ENCODE measurements around the gene IFT25. TPM values are rescaled to one million over a fixed set of nuclear protein-coding genes. Genes with fewer than 3 reads are reported as not detected.
A peak's percentile ranks its signal among the peaks of the same experiment; 100 is the strongest.

Gene IFT25
- polyA plus RNA-seq, 2 donors, result 18.9 to 23.7 TPM

DNA sequence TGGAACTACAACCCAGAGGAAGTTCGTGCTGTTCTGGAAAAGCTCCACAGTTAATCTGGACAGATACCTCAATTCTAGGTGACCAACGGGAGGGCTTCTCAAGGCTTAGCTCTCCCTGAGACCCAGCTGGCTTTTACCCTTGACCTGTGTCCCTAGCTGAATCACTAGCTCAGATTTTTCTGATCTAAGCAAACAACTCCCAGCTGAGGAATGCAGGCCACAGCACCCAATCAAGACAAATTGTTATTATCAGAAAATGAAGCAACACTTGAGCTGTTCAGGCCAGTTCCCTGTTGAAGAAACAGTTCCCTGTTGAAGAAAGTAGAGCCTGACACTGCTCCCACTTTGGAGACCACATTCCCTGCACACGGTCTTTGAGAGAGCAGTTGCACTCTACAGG is 35.6 kb downstream of the IFT25 start:
- Histone ChIP-seq H3K4me3 (ENCODE audit: low read depth in 1 of 2, low read length in 2 of 2) (no peak overlapping the region), H3K27ac (ENCODE audit: low read depth in 2 of 2, low read length in 1 of 2) (no peak overlapping the region), H3K36me3 (ENCODE audit: control insufficient read depth in 2 of 2, insufficient read depth in 2 of 2, low read length in 1 of 2) (peaks cover 2 to 3% of the 10 kb centered on the region in 2 donors), H3K27me3 (ENCODE audit: control insufficient read depth in 1 of 2, insufficient read depth in 2 of 2, low read length in 2 of 2) (no peaks in the 10 kb centered on the region), H3K4me1 (ENCODE audit: control insufficient read depth in 2 of 2, insufficient read depth in 2 of 2, low read length in 1 of 2) (no peaks in the 10 kb centered on the region), H3K9me3 (ENCODE audit: control insufficient read depth in 2 of 2, insufficient read depth in 1 of 2, low read depth in 1 of 2, low read length in 1 of 2) (no peaks in the 10 kb centered on the region)
- WGBS, 2 donors, result 76 to 87% methylated on average over 3 of the region's 3 CpGs

- Histone ChIP-seq H3K27ac (ENCODE audit: low read depth in 2 of 2, low read length in 1 of 2) (no peak overlapping the region), H3K4me1 (ENCODE audit: control insufficient read depth in 2 of 2, insufficient read depth in 2 of 2, low read length in 1 of 2) (no peaks in the 10 kb centered on the region), H3K27me3 (ENCODE audit: control insufficient read depth in 1 of 2, insufficient read depth in 2 of 2, low read length in 2 of 2) (no peaks in the 10 kb centered on the region), H3K4me3 (ENCODE audit: low read depth in 1 of 2, low read length in 2 of 2) (no peak overlapping the region), H3K36me3 (ENCODE audit: control insufficient read depth in 2 of 2, insufficient read depth in 2 of 2, low read length in 1 of 2) (peaks cover 2 to 3% of the 10 kb centered on the region in 2 donors), H3K9me3 (ENCODE audit: control insufficient read depth in 2 of 2, insufficient read depth in 1 of 2, low read depth in 1 of 2, low read length in 1 of 2) (no peaks in the 10 kb centered on the region)
- WGBS, 2 donors, result 90 to 92% methylated on average over 4 of the region's 4 CpGs
Measured at GRCh38 chr1:53906121-53906520, 39.4 kb downstream of the IFT25 start.

- Histone ChIP-seq H3K27me3 (ENCODE audit: control insufficient read depth in 1 of 2, insufficient read depth in 2 of 2, low read length in 2 of 2) (no peaks in the 10 kb centered on the region), H3K9me3 (ENCODE audit: control insufficient read depth in 2 of 2, insufficient read depth in 1 of 2, low read depth in 1 of 2, low read length in 1 of 2) (no peaks in the 10 kb centered on the region), H3K27ac (ENCODE audit: low read depth in 2 of 2, low read length in 1 of 2) (no peak overlapping the region), H3K4me1 (ENCODE audit: control insufficient read depth in 2 of 2, insufficient read depth in 2 of 2, low read length in 1 of 2) (no peaks in the 10 kb centered on the region), H3K4me3 (ENCODE audit: low read depth in 1 of 2, low read length in 2 of 2) (no peak overlapping the region), H3K36me3 (ENCODE audit: control insufficient read depth in 2 of 2, insufficient read depth in 2 of 2, low read length in 1 of 2) (peaks cover 2 to 3% of the 10 kb centered on the region in 2 donors)
- 95 to 96% methylated on average over 8 of the region's 8 CpGs for WGBS, 2 donors
Measured at GRCh38 chr1:53905509-53905908, 40.0 kb downstream of the IFT25 start.

DNA sequence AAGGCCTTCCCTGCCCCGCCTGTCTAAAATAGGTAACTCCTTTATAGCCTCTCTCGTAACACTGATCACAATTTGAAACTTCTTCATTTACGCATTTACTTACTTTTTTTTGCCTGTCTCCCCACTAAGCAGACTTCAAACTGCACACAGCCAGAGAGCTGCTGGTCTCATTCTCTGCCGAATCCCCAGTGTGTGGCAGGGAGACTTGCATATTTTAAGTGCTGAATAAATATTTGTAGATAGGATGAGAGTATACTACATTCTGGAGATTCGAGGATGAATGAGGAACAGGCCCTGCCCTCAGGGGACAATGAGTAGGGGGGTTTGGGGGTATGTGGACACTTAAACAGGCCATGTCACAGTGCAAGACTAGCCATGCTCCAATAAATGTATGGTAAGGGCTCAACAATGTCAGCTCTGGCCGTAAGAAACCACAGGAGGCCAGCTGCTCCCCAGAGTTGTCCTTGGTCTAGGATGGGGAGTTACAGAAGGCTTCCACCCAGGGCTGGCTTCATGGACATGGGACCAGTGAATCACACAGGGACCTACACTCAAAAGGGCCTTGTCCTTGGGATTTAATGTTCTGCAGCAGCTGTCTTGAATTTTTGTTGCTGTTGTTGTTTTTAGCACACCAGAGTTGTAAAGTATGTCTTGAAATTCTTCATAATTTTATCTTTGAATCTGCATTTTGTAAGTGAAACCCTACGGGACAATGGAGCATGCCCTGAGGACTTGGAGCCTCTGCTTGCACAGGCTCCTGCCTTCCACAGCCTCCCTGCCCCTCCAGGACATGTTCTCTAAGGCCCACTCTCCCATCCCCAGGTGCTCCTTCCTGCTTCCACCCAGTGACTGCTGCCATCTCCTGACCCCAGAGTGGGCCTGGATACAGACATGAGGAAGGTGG is 43.0 kb downstream of the IFT25 start:
- 69 to 75% methylated on average over 7 of the region's 7 CpGs for WGBS, 2 donors
- Histone ChIP-seq H3K4me1 (ENCODE audit: control insufficient read depth in 2 of 2, insufficient read depth in 2 of 2, low read length in 1 of 2) (no peaks in the 10 kb centered on the region), H3K9me3 (ENCODE audit: control insufficient read depth in 2 of 2, insufficient read depth in 1 of 2, low read depth in 1 of 2, low read length in 1 of 2) (no peaks in the 10 kb centered on the region), H3K4me3 (ENCODE audit: low read depth in 1 of 2, low read length in 2 of 2) (no peak overlapping the region), H3K36me3 (ENCODE audit: control insufficient read depth in 2 of 2, insufficient read depth in 2 of 2, low read length in 1 of 2) (peaks cover 2 to 3% of the 10 kb centered on the region in 2 donors), H3K27me3 (ENCODE audit: control insufficient read depth in 1 of 2, insufficient read depth in 2 of 2, low read length in 2 of 2) (no peaks in the 10 kb centered on the region), H3K27ac (ENCODE audit: low read depth in 2 of 2, low read length in 1 of 2) (no peak overlapping the region)

DNA sequence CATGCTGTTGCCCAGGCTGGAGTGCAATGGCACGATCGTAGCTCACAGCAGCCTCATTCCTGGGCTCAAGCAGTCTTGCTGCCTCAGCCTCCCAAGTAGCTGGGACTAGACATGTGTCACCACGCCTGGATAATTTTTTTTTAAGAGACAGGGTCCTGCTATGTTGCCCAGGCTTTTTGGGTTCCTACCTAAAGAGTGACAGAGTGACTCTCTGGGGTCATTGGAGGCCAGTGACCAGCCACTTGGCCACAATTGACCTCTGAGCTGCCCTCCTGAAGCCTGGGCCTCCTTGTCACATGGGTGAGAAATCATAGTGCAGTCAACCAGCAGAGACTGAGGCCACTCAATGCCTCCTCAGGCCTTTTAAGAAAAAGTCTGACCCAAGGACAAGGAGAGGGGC is 45.8 kb downstream of the IFT25 start:
- H3K27ac ChIP-seq (ENCODE audit: low read depth in 2 of 2, low read length in 1 of 2), result no peak overlapping the region
- H3K4me3 ChIP-seq (ENCODE audit: low read depth in 1 of 2, low read length in 2 of 2), result no peak overlapping the region
- H3K4me1 ChIP-seq (ENCODE audit: control insufficient read depth in 2 of 2, insufficient read depth in 2 of 2, low read length in 1 of 2), result peaks cover 0 to 4% of the 10 kb centered on the region in 2 donors
- WGBS, 2 donors, result 85 to 93% methylated on average over 3 of the region's 3 CpGs
- no peaks in the 10 kb centered on the region for H3K27me3 ChIP-seq (ENCODE audit: control insufficient read depth in 1 of 2, insufficient read depth in 2 of 2, low read length in 2 of 2)
- no peaks in the 10 kb centered on the region for H3K9me3 ChIP-seq (ENCODE audit: control insufficient read depth in 2 of 2, insufficient read depth in 1 of 2, low read depth in 1 of 2, low read length in 1 of 2)
- H3K36me3 ChIP-seq (ENCODE audit: control insufficient read depth in 2 of 2, insufficient read depth in 2 of 2, low read length in 1 of 2), result no peaks in the 10 kb centered on the region

- H3K4me3 ChIP-seq (ENCODE audit: low read depth in 1 of 2, low read length in 2 of 2), result no peak overlapping the region
- 8 to 9% methylated on average over 2 of the region's 2 CpGs for WGBS, 2 donors
- no peak overlapping the region for H3K27ac ChIP-seq (ENCODE audit: low read depth in 2 of 2, low read length in 1 of 2)
- no peaks in the 10 kb centered on the region for H3K36me3 ChIP-seq (ENCODE audit: control insufficient read depth in 2 of 2, insufficient read depth in 2 of 2, low read length in 1 of 2)
- peaks cover 0 to 4% of the 10 kb centered on the region in 2 donors for H3K4me1 ChIP-seq (ENCODE audit: control insufficient read depth in 2 of 2, insufficient read depth in 2 of 2, low read length in 1 of 2)
- H3K27me3 ChIP-seq (ENCODE audit: control insufficient read depth in 1 of 2, insufficient read depth in 2 of 2, low read length in 2 of 2), result no peaks in the 10 kb centered on the region
- no peaks in the 10 kb centered on the region for H3K9me3 ChIP-seq (ENCODE audit: control insufficient read depth in 2 of 2, insufficient read depth in 1 of 2, low read depth in 1 of 2, low read length in 1 of 2)
Measured at GRCh38 chr1:53899206-53899628, 46.3 kb downstream of the IFT25 start.

- Histone ChIP-seq H3K36me3 (ENCODE audit: control insufficient read depth in 2 of 2, insufficient read depth in 2 of 2, low read length in 1 of 2) (no peaks in the 10 kb centered on the region), H3K4me1 (ENCODE audit: control insufficient read depth in 2 of 2, insufficient read depth in 2 of 2, low read length in 1 of 2) (peaks cover 0 to 4% of the 10 kb centered on the region in 2 donors), H3K27me3 (ENCODE audit: control insufficient read depth in 1 of 2, insufficient read depth in 2 of 2, low read length in 2 of 2) (no peaks in the 10 kb centered on the region), H3K9me3 (ENCODE audit: control insufficient read depth in 2 of 2, insufficient read depth in 1 of 2, low read depth in 1 of 2, low read length in 1 of 2) (no peaks in the 10 kb centered on the region), H3K4me3 (ENCODE audit: low read depth in 1 of 2, low read length in 2 of 2) (no peak overlapping the region), H3K27ac (ENCODE audit: low read depth in 2 of 2, low read length in 1 of 2) (peak overlapping the region in 1 of 2 donors; percentile 32)
- 43 to 69% methylated on average over 2 of the region's 2 CpGs for WGBS, 2 donors
Measured at GRCh38 chr1:53896635-53897229, 48.8 kb downstream of the IFT25 start.

GRCh38 chr1:53895421-53895820 is 50.1 kb downstream of the IFT25 start:
- H3K36me3 ChIP-seq (ENCODE audit: control insufficient read depth in 2 of 2, insufficient read depth in 2 of 2, low read length in 1 of 2), result no peaks in the 10 kb centered on the region
- WGBS, 2 donors, result 48 to 68% methylated on average over 6 of the region's 6 CpGs
- H3K27ac ChIP-seq (ENCODE audit: low read depth in 2 of 2, low read length in 1 of 2), result peak overlapping the region in 1 of 2 donors; percentile 67
- no peak overlapping the region for H3K4me3 ChIP-seq (ENCODE audit: low read depth in 1 of 2, low read length in 2 of 2)
- no peaks in the 10 kb centered on the region for H3K9me3 ChIP-seq (ENCODE audit: control insufficient read depth in 2 of 2, insufficient read depth in 1 of 2, low read depth in 1 of 2, low read length in 1 of 2)
- H3K27me3 ChIP-seq (ENCODE audit: control insufficient read depth in 1 of 2, insufficient read depth in 2 of 2, low read length in 2 of 2), result no peaks in the 10 kb centered on the region
- peaks cover 0 to 4% of the 10 kb centered on the region in 2 donors for H3K4me1 ChIP-seq (ENCODE audit: control insufficient read depth in 2 of 2, insufficient read depth in 2 of 2, low read length in 1 of 2)

DNA sequence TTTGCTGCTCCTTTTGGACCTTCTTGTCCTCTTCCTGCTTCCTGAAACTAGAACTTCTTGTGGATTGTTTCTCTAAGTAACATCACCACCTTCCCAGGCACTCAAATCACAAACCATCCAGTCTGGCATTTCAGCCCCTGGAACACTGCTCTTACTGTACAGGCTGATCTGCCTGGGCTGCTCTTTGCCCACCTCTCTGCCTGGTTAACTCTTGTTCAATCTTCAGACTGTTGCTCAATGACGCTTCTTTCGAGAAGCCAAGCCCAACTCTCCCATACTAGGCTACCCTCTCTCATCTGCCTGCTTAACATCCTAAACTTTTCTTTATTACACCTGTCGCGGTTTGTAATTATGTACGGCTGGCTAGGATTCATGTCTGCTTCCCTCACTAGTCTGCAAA is 50.9 kb downstream of the IFT25 start:
- Histone ChIP-seq H3K27ac (ENCODE audit: low read depth in 2 of 2, low read length in 1 of 2) (no peak overlapping the region), H3K36me3 (ENCODE audit: control insufficient read depth in 2 of 2, insufficient read depth in 2 of 2, low read length in 1 of 2) (no peaks in the 10 kb centered on the region), H3K4me3 (ENCODE audit: low read depth in 1 of 2, low read length in 2 of 2) (no peak overlapping the region), H3K4me1 (ENCODE audit: control insufficient read depth in 2 of 2, insufficient read depth in 2 of 2, low read length in 1 of 2) (peaks cover 0 to 6% of the 10 kb centered on the region in 2 donors), H3K27me3 (ENCODE audit: control insufficient read depth in 1 of 2, insufficient read depth in 2 of 2, low read length in 2 of 2) (no peaks in the 10 kb centered on the region), H3K9me3 (ENCODE audit: control insufficient read depth in 2 of 2, insufficient read depth in 1 of 2, low read depth in 1 of 2, low read length in 1 of 2) (no peaks in the 10 kb centered on the region)
- WGBS, 2 donors, result 91 to 94% methylated on average over 5 of the region's 5 CpGs
